Fibroblast of lung (primary cell): ENCODE measurements around the gene TSHZ1.

Experiments
- EZH2 ChIP-seq: IDR thresholded peaks from 2 replicates; pipeline ENCODE4 v1.5.1; 2012; ENCODE audit warnings: low read length, control low read depth, mild to moderate bottlenecking; ENCODE audit errors: missing control alignments
- TF ChIP-seq, protein P1 (sequence below), 2 donors: IDR thresholded peaks in 1 of 2; conservative IDR thresholded peaks in 1 of 2; 1 replicate in 1 of 2; 2 replicates in 1 of 2; pipeline ENCODE4 v1.5.1; 2011 to 2012; ENCODE audit warnings: low read length in 2 of 2, control low read depth in 1 of 2, inconsistent platforms in 1 of 2, low read depth in 1 of 2, mild to moderate bottlenecking in 1 of 2

DNA sequence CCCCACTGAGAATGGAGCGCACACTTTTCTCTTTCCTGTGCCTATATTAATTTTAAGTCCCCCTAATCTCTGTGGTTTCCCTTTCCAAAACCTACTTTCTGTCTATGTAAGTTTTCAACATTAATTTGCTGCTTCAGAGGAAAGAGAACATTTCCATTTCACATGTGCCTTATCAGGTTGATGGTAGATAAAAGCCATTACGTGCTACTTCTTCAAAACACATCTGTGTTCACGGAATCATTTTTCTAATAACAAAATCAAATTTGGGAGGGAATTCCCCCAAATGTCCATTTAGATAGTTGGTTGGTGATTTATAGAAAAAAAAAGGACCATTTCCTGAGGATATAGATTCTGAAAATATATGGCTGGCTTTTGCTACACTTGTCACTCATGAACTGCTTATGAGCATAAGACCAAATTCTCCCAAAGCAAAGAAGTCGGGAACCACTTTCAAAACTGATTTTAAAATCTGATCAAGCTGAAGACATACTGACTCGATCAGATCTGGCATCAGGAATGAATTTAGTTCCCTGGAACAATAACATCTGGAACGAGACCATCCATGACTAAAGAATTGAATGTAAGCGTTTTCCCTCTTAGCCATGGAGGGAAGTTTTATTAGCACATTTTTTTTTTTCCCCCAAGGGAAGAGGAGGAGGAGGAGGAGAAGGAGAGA, 9.9 kb upstream of the TSHZ1 start:
- TF ChIP-seq, protein P1, sequence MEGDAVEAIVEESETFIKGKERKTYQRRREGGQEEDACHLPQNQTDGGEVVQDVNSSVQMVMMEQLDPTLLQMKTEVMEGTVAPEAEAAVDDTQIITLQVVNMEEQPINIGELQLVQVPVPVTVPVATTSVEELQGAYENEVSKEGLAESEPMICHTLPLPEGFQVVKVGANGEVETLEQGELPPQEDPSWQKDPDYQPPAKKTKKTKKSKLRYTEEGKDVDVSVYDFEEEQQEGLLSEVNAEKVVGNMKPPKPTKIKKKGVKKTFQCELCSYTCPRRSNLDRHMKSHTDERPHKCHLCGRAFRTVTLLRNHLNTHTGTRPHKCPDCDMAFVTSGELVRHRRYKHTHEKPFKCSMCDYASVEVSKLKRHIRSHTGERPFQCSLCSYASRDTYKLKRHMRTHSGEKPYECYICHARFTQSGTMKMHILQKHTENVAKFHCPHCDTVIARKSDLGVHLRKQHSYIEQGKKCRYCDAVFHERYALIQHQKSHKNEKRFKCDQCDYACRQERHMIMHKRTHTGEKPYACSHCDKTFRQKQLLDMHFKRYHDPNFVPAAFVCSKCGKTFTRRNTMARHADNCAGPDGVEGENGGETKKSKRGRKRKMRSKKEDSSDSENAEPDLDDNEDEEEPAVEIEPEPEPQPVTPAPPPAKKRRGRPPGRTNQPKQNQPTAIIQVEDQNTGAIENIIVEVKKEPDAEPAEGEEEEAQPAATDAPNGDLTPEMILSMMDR (conservative IDR thresholded peaks at IDR 0.05 in 1 of 2, IDR thresholded peaks at IDR 0.05 in 1 of 2; ENCODE audit: low read depth in 1 of 2, low read length in 2 of 2) = no peak
- TF ChIP-seq EZH2 = no peak
